IMR-90 (cell line): ENCODE measurements around the gene GHR. TPM values are rescaled to one million over a fixed set of nuclear protein-coding genes. Genes with fewer than 3 reads are reported as not detected.

Source experiments
- ATAC-seq: fragments of 200-7000 bp; cut with Tn5 transposase; 2 replicates; pipeline ENCODE4 v1.9.1; 2020; ENCODE audit warnings: low read depth, mild to moderate bottlenecking, moderate library complexity
- BruUV-seq: library from RNA; stranded (reverse); fragments of 400-500 nt; replicated peaks from 2 replicates; lab custom pipeline; 2021; lab: Mats Ljungman, UMichigan
- CTCF ChIA-PET: fragments of 300-600 bp; formaldehyde crosslinking; extraction: SDS; loops from one replicate; lab custom pipeline; 2021; ENCODE audit warnings: antibody characterized with exemption; lab: Yijun Ruan, JAX
- POLR2A ChIA-PET: fragments of 300-600 bp; sonication (Branson Sonifier 250); formaldehyde crosslinking; loops from one replicate; lab custom pipeline; 2022; ENCODE audit warnings: antibody characterized with exemption; ENCODE audit not compliant: unreplicated experiment; lab: Charles Lee
- DNase-seq: peaks from one replicate; pipeline ENCODE4 v3.0.0; 2013
- H2AFZ ChIP-seq: replicated peaks from 2 replicates; pipeline ENCODE3; 2013; ENCODE audit warnings: low read length, mild to moderate bottlenecking; ENCODE audit not compliant: poor library complexity
- H2AK5ac ChIP-seq: 2 replicates; pipeline ENCODE4 v1.6.1; 2013; ENCODE audit warnings: low read depth, low read length, inconsistent platforms
- H2AK9ac ChIP-seq: replicated peaks from 2 replicates; pipeline ENCODE3; 2013; ENCODE audit warnings: mild to moderate bottlenecking, low read depth, low read length, moderate library complexity; ENCODE audit not compliant: poor library complexity
- H2BK120ac ChIP-seq: 2 replicates; pipeline ENCODE4 v1.6.1; 2013; ENCODE audit warnings: low read depth, low read length, inconsistent platforms
- H2BK15ac ChIP-seq: 3 replicates; pipeline ENCODE4 v1.6.1; 2013; ENCODE audit warnings: low read depth, low read length, inconsistent platforms
- H2BK20ac ChIP-seq: 2 replicates; pipeline ENCODE4 v1.6.1; 2013; ENCODE audit warnings: low read depth, mild to moderate bottlenecking, inconsistent platforms, low read length, moderate library complexity
- H2BK5ac ChIP-seq: 2 replicates; pipeline ENCODE4 v1.6.1; 2013; ENCODE audit warnings: mild to moderate bottlenecking, low read depth, low read length, inconsistent platforms; ENCODE audit not compliant: poor library complexity, severe bottlenecking
- H3K14ac ChIP-seq: replicated peaks from 2 replicates; pipeline ENCODE4 v1.6.1; 2013; ENCODE audit warnings: low read depth, low read length, inconsistent platforms
- H3K18ac ChIP-seq: 2 replicates; pipeline ENCODE4 v1.6.1; 2013; ENCODE audit warnings: low read depth, low read length, control low read depth
- H3K23ac ChIP-seq: 2 replicates; pipeline ENCODE4 v1.6.1; 2013; ENCODE audit warnings: low read depth, low read length, inconsistent platforms
- H3K27ac ChIP-seq: 2 replicates; pipeline ENCODE4 v1.5.1; 2013; ENCODE audit warnings: mild to moderate bottlenecking, control low read depth, low read length; ENCODE audit not compliant: insufficient read depth
- H3K27me3 ChIP-seq: 2 replicates; pipeline ENCODE4 v1.6.1; 2013; ENCODE audit warnings: low read length; ENCODE audit not compliant: control insufficient read depth, insufficient read depth
- H3K36me3 ChIP-seq: 2 replicates; pipeline ENCODE4 v1.6.1; 2013; ENCODE audit warnings: low read length, mixed read lengths; ENCODE audit not compliant: control insufficient read depth, insufficient read depth
- H3K4ac ChIP-seq: 2 replicates; pipeline ENCODE4 v1.6.1; 2013; ENCODE audit warnings: low read depth, low read length, inconsistent platforms
- H3K4me1 ChIP-seq: 2 replicates; pipeline ENCODE4 v1.6.1; 2013; ENCODE audit warnings: low read length, mixed read lengths; ENCODE audit not compliant: control insufficient read depth, insufficient read depth
- H3K4me2 ChIP-seq: 2 replicates; pipeline ENCODE4 v1.6.1; 2013; ENCODE audit warnings: low read depth, mild to moderate bottlenecking, control low read depth, low read length, moderate library complexity
- H3K4me3 ChIP-seq: 2 replicates; pipeline ENCODE4 v1.5.1; 2013; ENCODE audit warnings: low read depth, mild to moderate bottlenecking, control low read depth, low read length, moderate library complexity; ENCODE audit not compliant: insufficient read depth
- H3K56ac ChIP-seq: 2 replicates; pipeline ENCODE4 v1.6.1; 2013; ENCODE audit warnings: low read length, inconsistent platforms; ENCODE audit not compliant: insufficient read depth; ENCODE audit errors: extremely low read depth
- H3K79me1 ChIP-seq, 2 experiments: 2 replicates each; pipeline ENCODE4 v1.6.1; 2013; ENCODE audit warnings: low read length in 2 of 2, inconsistent platforms in 1 of 2, low read depth in 1 of 2
- H3K9ac ChIP-seq: 2 replicates; pipeline ENCODE4 v1.6.1; 2013; ENCODE audit warnings: low read depth, low read length, control low read depth
- H3K9me1 ChIP-seq: 2 replicates; pipeline ENCODE4 v1.6.1; 2013; ENCODE audit warnings: low read length, inconsistent platforms; ENCODE audit not compliant: insufficient read depth
- H3K9me3 ChIP-seq: 2 replicates; pipeline ENCODE4 v1.6.1; 2013; ENCODE audit warnings: low read length; ENCODE audit not compliant: control insufficient read depth, insufficient read depth
- H4K20me1 ChIP-seq: 2 replicates; pipeline ENCODE4 v1.6.1; 2013; ENCODE audit warnings: low read length, inconsistent platforms; ENCODE audit not compliant: insufficient read depth
- H4K5ac ChIP-seq: 2 replicates; pipeline ENCODE4 v1.6.1; 2013; ENCODE audit warnings: mild to moderate bottlenecking, low read depth, low read length, control low read depth
- H4K8ac ChIP-seq, 2 experiments: 2 replicates each; pipeline ENCODE4 v1.6.1; 2013; ENCODE audit warnings: low read depth in 2 of 2, low read length in 2 of 2, control low read depth in 1 of 2, inconsistent platforms in 1 of 2
- H4K91ac ChIP-seq: 2 replicates; pipeline ENCODE4 v1.6.1; 2013; ENCODE audit warnings: low read depth, low read length, inconsistent platforms; ENCODE audit not compliant: insufficient read depth
- BHLHE40 ChIP-seq: fragments of 150-350 bp; IDR thresholded peaks from 2 replicates; pipeline ENCODE4 v1.6.1; 2016; ENCODE audit warnings: mild to moderate bottlenecking, low read depth, low read length
- CEBPB ChIP-seq: IDR thresholded peaks from 2 replicates; pipeline ENCODE4 v1.6.1; 2012; ENCODE audit warnings: low read depth, low read length, improper control_type of control experiment
- CTCF ChIP-seq: conservative IDR thresholded peaks from 2 replicates; pipeline ENCODE4 v1.5.1; 2012; ENCODE audit warnings: mild to moderate bottlenecking, low read depth, low read length, improper control_type of control experiment
- ELK1 ChIP-seq: fragments of 150-350 bp; IDR thresholded peaks from 2 replicates; pipeline ENCODE4 v1.6.1; 2016; ENCODE audit warnings: low read depth, mild to moderate bottlenecking, low read length, moderate library complexity, borderline replicate concordance
- FOS ChIP-seq: fragments of 150-350 bp; IDR thresholded peaks from 2 replicates; pipeline ENCODE4 v1.6.1; 2016; ENCODE audit warnings: low read depth, low read length
- MAFK ChIP-seq: IDR thresholded peaks from 2 replicates; pipeline ENCODE4 v1.6.1; 2012; ENCODE audit warnings: low read depth, low read length, improper control_type of control experiment
- MXI1 ChIP-seq: IDR thresholded peaks from 2 replicates; pipeline ENCODE4 v1.6.1; 2012; ENCODE audit warnings: low read depth, mild to moderate bottlenecking, low read length, moderate library complexity, borderline replicate concordance
- RAD21 ChIP-seq: IDR thresholded peaks from 2 replicates; pipeline ENCODE4 v1.6.1; 2012; ENCODE audit warnings: low read length, improper control_type of control experiment
- RCOR1 ChIP-seq: IDR thresholded peaks from 2 replicates; pipeline ENCODE4 v1.6.1; 2012; ENCODE audit warnings: mild to moderate bottlenecking, low read length, improper control_type of control experiment; ENCODE audit not compliant: insufficient replicate concordance
- RFX5 ChIP-seq: IDR thresholded peaks from 2 replicates; pipeline ENCODE4 v1.8.0; 2012; ENCODE audit warnings: low read depth, mild to moderate bottlenecking, low read length, moderate library complexity
- SMC3 ChIP-seq: fragments of 150-350 bp; IDR thresholded peaks from 2 replicates; pipeline ENCODE4 v1.6.1; 2016; ENCODE audit warnings: low read depth, mild to moderate bottlenecking, antibody characterized with exemption, low read length, moderate library complexity
- WGBS, 2 experiments: methylation state at CpG; one replicate each; pipeline versions ENCODE4 v1.1.5 to v1.1.7; 2013; ENCODE audit warnings: missing lambda C conversion rate in 2 of 2; ENCODE audit not compliant: insufficient read length in 1 of 2; ENCODE audit errors: extremely low coverage in 2 of 2; 5-methylcytosine and 5-hydroxymethylcytosine counted together
- dilution Hi-C: fragments of 300-500 bp; cut with HindIII; formaldehyde crosslinking; loops from one replicate; pipeline ENCODE4 v1.14.3; 2018; ENCODE audit warnings: low sequenced_read_pairs; ENCODE audit not compliant: unreplicated experiment
- in situ Hi-C: fragments of 300-500 bp; cut with MboI; formaldehyde crosslinking; loops from 3 replicates; pipeline ENCODE4 v1.14.3; 2019; ENCODE audit warnings: low sequenced_read_pairs, inconsistent platforms, mixed read lengths
- intact Hi-C: fragments of 100-400 bp; cut with micrococcal nuclease; formaldehyde crosslinking; loops from 2 replicates; pipeline ENCODE4 v1.10.0; 2022
- polyA plus RNA-seq, 3 experiments: library from polyadenylated mRNA; depleted of rRNA; stranded (reverse); fragments of >200 nt; gene quantifications; 2 replicates each; pipeline ENCODE4 v1.2.3, GENCODE V29; 2012; ENCODE audit warnings: low replicate concordance in 1 of 3
- total RNA-seq: library from RNA; depleted of rRNA; stranded (reverse); fragments of >200 nt; gene quantifications from 2 replicates; pipeline ENCODE4 v1.2.3, GENCODE V29; 2012

Gene GHR
- total and polyA plus RNA-seq, 2 of the 4 experiments (the other 2 are of a cell fraction) = 0.36 to 1.1 TPM

GRCh38 chr5:42680046-42680445, 256.8 kb downstream of the GHR start:
- DNase-seq = no peak
- Histone ChIP-seq H3K9ac (no peak overlapping the region), H3K18ac (no peak overlapping the region), H2BK15ac (no peak overlapping the region), H3K4me1 (no peaks in the 10 kb centered on the region), H3K9me1 (no peaks in the 10 kb centered on the region), H2BK120ac (no peak overlapping the region), H2AFZ (no peak overlapping the region), H3K14ac (no peak overlapping the region), H2AK9ac (no peak overlapping the region), H3K4ac (no peak overlapping the region), H3K23ac (no peak overlapping the region), H4K5ac (no peak overlapping the region), H3K9me3 (no peaks in the 10 kb centered on the region), H3K27ac (no peak overlapping the region), H4K8ac (no peak overlapping the region), H3K79me1 (no peaks in the 10 kb centered on the region), H3K27me3 (no peaks in the 10 kb centered on the region), H3K4me2 (no peak overlapping the region), H4K91ac (no peak overlapping the region), H3K56ac (no peak overlapping the region), H3K36me3 (no peaks in the 10 kb centered on the region), H3K4me3 (no peak overlapping the region), H4K20me1 (no peaks in the 10 kb centered on the region), H2BK20ac (no peak overlapping the region), H2BK5ac (no peak overlapping the region), H2AK5ac (no peak overlapping the region)
- no peak for ATAC-seq
- ChIA-PET CTCF (no interaction called here), POLR2A (no interaction called here)
- TF ChIP-seq SMC3 (no peak), CEBPB (no peak), BHLHE40 (no peak), RAD21 (no peak), FOS (no peak), CTCF (no peak), RCOR1 (no peak), MXI1 (no peak), ELK1 (no peak), RFX5 (no peak), MAFK (no peak)
- no TSS peak for BruUV-seq
- dilution Hi-C loops = no loop called here
- intact Hi-C loops = no loop called here
- WGBS, 2 experiments = 60% methylated on average over 1 of the region's 3 CpGs; no CpG with 5 or more reads in 1 of the 2 experiments
- in situ Hi-C loops = no loop called here
